Prostate gland (tissue), 2 donors: ENCODE results near the gene XPNPEP2. TPM values are rescaled to one million over a fixed set of nuclear protein-coding genes. Genes with fewer than 3 reads are reported as not detected.

ENCODE experiments used
- DNase-seq: peaks from one replicate; pipeline ENCODE4 v3.0.0-alpha.2; 2019; ENCODE audit warnings: low spot score
- H3K27ac ChIP-seq, 2 donors: fragments of 200-600 bp; sonication (generic); 2 replicates each; pipeline ENCODE4 v1.5.1; 2017 to 2019
- H3K27me3 ChIP-seq: fragments of 200-600 bp; sonication (generic); replicated peaks from 2 replicates; pipeline ENCODE4 v1.5.1; 2019; ENCODE audit not compliant: insufficient read depth
- H3K36me3 ChIP-seq, 2 donors: fragments of 200-600 bp; sonication (generic); 1 replicate in 1 of 2; 2 replicates in 1 of 2; pipeline versions ENCODE4 v1.5.1 to v1.8.1; 2017 to 2019
- H3K4me1 ChIP-seq: fragments of 200-600 bp; sonication (generic); replicated peaks from 2 replicates; pipeline ENCODE4 v1.5.1; 2019
- H3K4me3 ChIP-seq, 2 donors: fragments of 200-600 bp; sonication (generic); 2 replicates each; pipeline ENCODE4 v1.5.1; 2017 to 2019
- H3K9me3 ChIP-seq: fragments of 200-600 bp; sonication (generic); 2 replicates; pipeline ENCODE4 v1.5.1; 2017
- POLR2A ChIP-seq: fragments of 450-650 bp; IDR thresholded peaks from one replicate; pipeline ENCODE4 v1.6.1; 2016; ENCODE audit warnings: antibody characterized with exemption, mild to moderate bottlenecking
- POLR2AphosphoS5 ChIP-seq: sonication (generic); formaldehyde crosslinking; IDR thresholded peaks from one replicate; pipeline ENCODE4 v1.6.1; 2017; ENCODE audit warnings: antibody characterized with exemption
- WGBS: methylation state at CpG from one replicate; pipeline ENCODE4 v1.1.5; 2018; 5-methylcytosine and 5-hydroxymethylcytosine counted together
- intact Hi-C: fragments of 100-400 bp; cut with DNase I; formaldehyde crosslinking; loops from one replicate; pipeline ENCODE4 v1.14.2; 2022
- total RNA-seq, 2 donors: library from RNA; depleted of rRNA; stranded (reverse); fragments of >200 nt; gene quantifications; one replicate each; pipeline ENCODE4 v1.1.0, GENCODE V29; 2016
- TF ChIP-seq, protein P1 (sequence below), 4 experiments: fragments of 200-600 bp in 2 of 4; fragments of 450-650 bp in 2 of 4; sonication (generic) in 2 of 4; IDR thresholded peaks; 1 replicate in 3 of 4; 2 replicates in 1 of 4; pipeline ENCODE4 v1.5.1; 2016 to 2019; ENCODE audit warnings: antibody characterized with exemption in 4 of 4, mild to moderate bottlenecking in 2 of 4, moderate library complexity in 2 of 4

XPNPEP2 gene
- total RNA-seq, 2 donors from 2014 or later: 0.14 TPM; not detected in 1

DNA sequence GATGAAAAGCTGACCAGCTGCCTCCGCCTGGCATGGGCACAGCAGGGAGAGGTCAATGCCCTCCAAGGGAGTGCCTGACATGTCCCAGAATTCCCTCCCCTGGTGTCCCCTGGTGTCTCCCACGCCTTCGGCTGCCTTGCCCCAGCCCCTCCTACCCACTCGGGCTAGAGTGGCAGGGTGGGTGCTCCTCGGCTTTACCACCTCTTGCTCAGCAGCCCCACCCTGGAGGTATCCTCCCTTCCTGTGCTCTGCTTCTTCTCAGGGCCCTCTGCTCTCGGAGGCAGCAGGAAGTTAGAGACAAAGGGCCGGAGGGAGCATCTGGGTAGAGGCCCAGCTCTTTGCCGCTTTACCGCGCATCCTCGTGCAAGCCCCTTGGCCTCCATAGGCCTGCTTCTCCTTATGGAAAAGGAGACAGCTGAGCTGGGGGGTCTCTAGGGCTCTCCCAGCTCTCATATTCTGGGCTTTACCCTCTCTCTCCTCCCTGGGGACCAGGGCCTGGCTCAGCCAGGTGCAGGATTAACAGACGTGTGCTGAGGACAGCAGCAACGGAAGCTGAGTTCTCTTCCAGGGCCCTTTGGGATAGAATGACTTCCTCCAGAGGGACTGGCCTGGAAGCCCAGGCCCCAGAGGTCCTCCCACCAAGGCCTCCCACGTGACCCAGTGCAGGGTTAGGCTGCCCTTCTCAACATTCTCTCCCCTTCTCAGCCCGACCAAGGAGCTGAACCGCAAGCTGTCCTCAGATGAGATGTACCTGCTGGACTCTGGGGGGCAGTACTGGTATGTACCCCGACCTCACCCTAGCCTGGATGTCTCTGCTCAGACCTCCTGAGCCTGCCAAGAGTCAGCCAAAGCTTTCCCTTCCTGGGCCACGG is 17.2 kb downstream of the XPNPEP2 start:
- no peak for DNase-seq
- Histone ChIP-seq H3K27me3 (no peaks in the 10 kb centered on the region), H3K36me3 (no peaks in the 10 kb centered on the region), H3K4me1 (no peaks in the 10 kb centered on the region), H3K4me3 (no peak overlapping the region), H3K9me3 (no peaks in the 10 kb centered on the region), H3K27ac (no peak overlapping the region)
- intact Hi-C loops: no loop called here
- TF ChIP-seq POLR2AphosphoS5 (no peak), POLR2A (no peak)
- TF ChIP-seq, protein P1, sequence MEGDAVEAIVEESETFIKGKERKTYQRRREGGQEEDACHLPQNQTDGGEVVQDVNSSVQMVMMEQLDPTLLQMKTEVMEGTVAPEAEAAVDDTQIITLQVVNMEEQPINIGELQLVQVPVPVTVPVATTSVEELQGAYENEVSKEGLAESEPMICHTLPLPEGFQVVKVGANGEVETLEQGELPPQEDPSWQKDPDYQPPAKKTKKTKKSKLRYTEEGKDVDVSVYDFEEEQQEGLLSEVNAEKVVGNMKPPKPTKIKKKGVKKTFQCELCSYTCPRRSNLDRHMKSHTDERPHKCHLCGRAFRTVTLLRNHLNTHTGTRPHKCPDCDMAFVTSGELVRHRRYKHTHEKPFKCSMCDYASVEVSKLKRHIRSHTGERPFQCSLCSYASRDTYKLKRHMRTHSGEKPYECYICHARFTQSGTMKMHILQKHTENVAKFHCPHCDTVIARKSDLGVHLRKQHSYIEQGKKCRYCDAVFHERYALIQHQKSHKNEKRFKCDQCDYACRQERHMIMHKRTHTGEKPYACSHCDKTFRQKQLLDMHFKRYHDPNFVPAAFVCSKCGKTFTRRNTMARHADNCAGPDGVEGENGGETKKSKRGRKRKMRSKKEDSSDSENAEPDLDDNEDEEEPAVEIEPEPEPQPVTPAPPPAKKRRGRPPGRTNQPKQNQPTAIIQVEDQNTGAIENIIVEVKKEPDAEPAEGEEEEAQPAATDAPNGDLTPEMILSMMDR (IDR thresholded peaks at IDR 0.05): no peak
- WGBS: 88% methylated on average over 15 of the region's 18 CpGs

DNA sequence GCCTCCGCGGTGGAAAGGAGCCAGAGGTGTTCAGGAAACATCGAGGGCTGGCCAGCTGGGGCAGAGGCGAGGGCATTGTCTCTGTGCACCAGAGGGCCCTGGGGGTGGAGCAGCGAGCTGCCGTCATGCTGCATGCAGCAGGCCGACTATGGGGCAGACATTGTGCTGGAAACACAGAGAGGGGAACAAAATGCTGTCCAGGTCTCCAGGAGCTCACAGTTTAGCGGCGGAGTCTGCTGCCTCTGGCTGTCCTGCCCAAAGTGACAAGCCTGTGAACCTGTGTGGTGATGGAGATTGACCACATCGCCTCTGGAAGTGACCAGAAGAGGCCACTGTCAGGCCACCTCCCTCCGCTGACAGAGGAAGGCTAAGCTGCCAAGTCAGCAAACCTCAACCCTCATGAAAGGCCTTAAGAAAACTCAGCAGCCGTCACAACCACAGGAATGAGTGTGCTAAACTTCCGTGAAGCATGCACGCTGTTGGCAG is 20.8 kb downstream of the XPNPEP2 start:
- Histone ChIP-seq H3K4me1 (no peaks in the 10 kb centered on the region), H3K36me3 (no peaks in the 10 kb centered on the region), H3K27me3 (no peaks in the 10 kb centered on the region), H3K9me3 (no peaks in the 10 kb centered on the region), H3K27ac (no peak overlapping the region), H3K4me3 (no peak overlapping the region)
- TF ChIP-seq, protein P1 (IDR thresholded peaks at IDR 0.05): peak in 1 of 4 experiments; percentile 14
- peak; percentile 48 for TF ChIP-seq POLR2AphosphoS5
- no peak for TF ChIP-seq POLR2A
- WGBS: 57% methylated on average over 10 of the region's 14 CpGs
- intact Hi-C loops: no loop called here
- DNase-seq: peak; percentile 33

DNA sequence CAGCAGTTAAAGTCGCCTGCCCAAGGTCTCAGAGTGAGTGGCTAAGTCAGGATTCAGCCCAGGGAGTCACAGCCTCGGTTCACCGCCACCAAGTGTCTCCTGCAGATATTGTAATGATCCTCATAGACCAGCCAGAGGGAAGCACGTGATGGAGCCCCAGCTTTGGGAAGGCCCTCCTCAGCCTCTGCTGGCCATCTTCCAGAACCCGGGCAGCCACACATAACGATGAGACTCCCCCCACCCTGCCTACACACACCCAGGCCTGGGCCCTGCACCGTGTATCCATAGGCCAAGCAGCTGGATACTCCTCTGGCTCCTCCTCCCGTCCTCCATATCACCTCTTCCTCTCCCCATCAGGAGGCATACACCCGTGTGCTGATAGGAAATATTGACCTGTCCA is 21.4 kb downstream of the XPNPEP2 start:
- H3K4me1 ChIP-seq: no peaks in the 10 kb centered on the region
- 51% methylated on average over 5 of the region's 9 CpGs for WGBS
- H3K36me3 ChIP-seq: no peaks in the 10 kb centered on the region
- DNase-seq: no peak
- no peaks in the 10 kb centered on the region for H3K9me3 ChIP-seq
- no peak overlapping the region for H3K4me3 ChIP-seq
- H3K27me3 ChIP-seq: no peaks in the 10 kb centered on the region
- no peak overlapping the region for H3K27ac ChIP-seq
- intact Hi-C loops: no loop called here
- no peak for TF ChIP-seq POLR2A
- TF ChIP-seq, protein P1 (IDR thresholded peaks at IDR 0.05): no peak
- no peak for TF ChIP-seq POLR2AphosphoS5

DNA sequence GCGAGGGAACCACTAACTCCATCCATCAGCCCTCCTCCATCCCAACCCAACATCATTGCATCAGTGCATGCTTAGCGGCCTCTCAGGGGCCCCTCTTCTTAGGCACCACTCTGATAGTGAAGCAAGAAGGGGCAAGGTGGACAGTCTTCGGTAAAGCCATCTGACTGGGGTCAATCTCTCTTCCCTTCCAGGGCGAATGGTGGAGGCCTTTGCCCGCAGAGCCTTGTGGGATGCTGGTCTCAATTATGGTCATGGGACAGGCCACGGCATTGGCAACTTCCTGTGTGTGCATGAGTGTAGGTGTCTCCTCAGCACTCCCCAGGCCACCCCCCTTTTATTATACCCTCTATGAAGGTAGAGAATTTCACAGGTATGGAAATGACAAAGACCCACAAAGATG is 22.2 kb downstream of the XPNPEP2 start:
- intact Hi-C loops: no loop called here
- H3K9me3 ChIP-seq: no peaks in the 10 kb centered on the region
- WGBS: 100% methylated on average over 2 of the region's 6 CpGs
- H3K36me3 ChIP-seq: no peaks in the 10 kb centered on the region
- H3K4me3 ChIP-seq: no peak overlapping the region
- H3K27ac ChIP-seq: no peak overlapping the region
- DNase-seq: no peak
- no peaks in the 10 kb centered on the region for H3K4me1 ChIP-seq
- H3K27me3 ChIP-seq: no peaks in the 10 kb centered on the region
- TF ChIP-seq POLR2A (no peak), POLR2AphosphoS5 (no peak)
- TF ChIP-seq, protein P1 (IDR thresholded peaks at IDR 0.05): no peak

DNA sequence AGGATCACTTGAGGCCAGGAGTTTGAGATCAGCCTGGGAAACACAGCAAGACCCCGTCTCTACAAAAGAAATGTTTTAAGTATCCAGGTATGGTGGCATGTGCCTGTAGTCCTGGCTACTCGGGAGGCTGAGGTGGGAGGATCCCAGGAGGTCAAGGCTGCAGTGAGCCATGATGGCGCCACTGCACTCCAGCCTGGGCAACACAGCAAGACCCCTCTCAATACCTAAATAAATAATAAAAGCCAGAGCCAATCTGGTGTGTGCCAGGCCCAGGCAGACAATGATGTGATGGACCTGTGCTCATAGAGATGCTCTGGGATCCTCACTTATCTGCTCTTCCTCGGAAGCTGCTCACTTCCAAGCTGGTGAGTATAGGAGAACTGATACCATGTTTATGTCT is 22.8 kb downstream of the XPNPEP2 start:
- Histone ChIP-seq H3K36me3 (no peaks in the 10 kb centered on the region), H3K4me1 (no peaks in the 10 kb centered on the region), H3K9me3 (no peaks in the 10 kb centered on the region), H3K27ac (no peak overlapping the region), H3K27me3 (no peaks in the 10 kb centered on the region), H3K4me3 (no peak overlapping the region)
- WGBS: 96% methylated on average over 4 of the region's 4 CpGs
- TF ChIP-seq POLR2A (no peak), POLR2AphosphoS5 (no peak)
- TF ChIP-seq, protein P1 (IDR thresholded peaks at IDR 0.05): no peak
- intact Hi-C loops: no loop called here
- no peak for DNase-seq
